Measurements from ENCODE around the gene HTRA3. TPM values are rescaled to one million over a fixed set of nuclear protein-coding genes. Genes with fewer than 3 reads are reported as not detected.

The HTRA3 gene
- total RNA-seq, 1 experiment from 2014 or later = 2.8 TPM

DNA sequence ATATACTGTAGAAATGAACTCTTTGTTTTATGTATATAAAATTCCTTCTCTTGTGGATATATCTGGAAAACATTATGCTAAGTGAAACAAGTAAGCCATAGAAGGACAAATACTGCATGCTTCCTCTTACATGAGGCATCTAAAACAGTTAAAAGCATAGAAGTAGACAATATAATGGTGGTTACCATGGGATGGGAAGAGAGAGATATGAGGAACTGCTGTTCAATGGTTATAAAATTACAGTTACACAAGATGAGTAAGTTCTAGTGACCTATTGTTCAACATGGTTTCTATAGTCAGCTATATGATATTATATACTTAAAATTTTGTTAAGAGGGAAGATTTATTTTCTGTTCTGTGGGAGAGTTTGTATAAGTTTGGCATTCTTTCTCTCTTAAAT, 43.4 kb downstream of the HTRA3 start:
- no peaks in the 10 kb centered on the region for H4K20me1 ChIP-seq (ENCODE audit: low read length)
- no peak for ATAC-seq
- H3K36me3 ChIP-seq (ENCODE audit: low read depth, low read length) = no peaks in the 10 kb centered on the region
- POLR2A ChIA-PET (ENCODE audit: unreplicated experiment) = no interaction called here
- TF ChIP-seq, protein P1, sequence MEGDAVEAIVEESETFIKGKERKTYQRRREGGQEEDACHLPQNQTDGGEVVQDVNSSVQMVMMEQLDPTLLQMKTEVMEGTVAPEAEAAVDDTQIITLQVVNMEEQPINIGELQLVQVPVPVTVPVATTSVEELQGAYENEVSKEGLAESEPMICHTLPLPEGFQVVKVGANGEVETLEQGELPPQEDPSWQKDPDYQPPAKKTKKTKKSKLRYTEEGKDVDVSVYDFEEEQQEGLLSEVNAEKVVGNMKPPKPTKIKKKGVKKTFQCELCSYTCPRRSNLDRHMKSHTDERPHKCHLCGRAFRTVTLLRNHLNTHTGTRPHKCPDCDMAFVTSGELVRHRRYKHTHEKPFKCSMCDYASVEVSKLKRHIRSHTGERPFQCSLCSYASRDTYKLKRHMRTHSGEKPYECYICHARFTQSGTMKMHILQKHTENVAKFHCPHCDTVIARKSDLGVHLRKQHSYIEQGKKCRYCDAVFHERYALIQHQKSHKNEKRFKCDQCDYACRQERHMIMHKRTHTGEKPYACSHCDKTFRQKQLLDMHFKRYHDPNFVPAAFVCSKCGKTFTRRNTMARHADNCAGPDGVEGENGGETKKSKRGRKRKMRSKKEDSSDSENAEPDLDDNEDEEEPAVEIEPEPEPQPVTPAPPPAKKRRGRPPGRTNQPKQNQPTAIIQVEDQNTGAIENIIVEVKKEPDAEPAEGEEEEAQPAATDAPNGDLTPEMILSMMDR (conservative IDR thresholded peaks at IDR 0.05; ENCODE audit: low read depth, low read length) = no peak
- TF ChIP-seq EZH2 (IDR thresholded peaks at IDR 0.05; ENCODE audit: low read length, unreplicated experiment) = no peak
- no peak for TF ChIP-seq EZH2phosphoT487 (IDR thresholded peaks at IDR 0.05; ENCODE audit: borderline replicate concordance, low read length)
- H3K27ac ChIP-seq (ENCODE audit: low read length) = no peak overlapping the region
- no peaks in the 10 kb centered on the region for H3K9me2 ChIP-seq (replicated peaks; ENCODE audit: low read length)
- no peaks in the 10 kb centered on the region for H3K9me3 ChIP-seq (ENCODE audit: low read length)
- BruUV-seq (replicated peaks) = no TSS peak
- no peak overlapping the region for H3K4me3 ChIP-seq (ENCODE audit: low read length)
- intact Hi-C loops (cut with micrococcal nuclease) = no loop called here
- no peak for DNase-seq
- H3F3A ChIP-seq (ENCODE audit: low read length, unreplicated experiment) = no peaks in the 10 kb centered on the region
- no peaks in the 10 kb centered on the region for H3K27me3 ChIP-seq (ENCODE audit: low read length)
- CTCF ChIA-PET = no interaction called here
- peaks cover 16% of the 10 kb centered on the region for H3K4me1 ChIP-seq (ENCODE audit: insufficient read depth, low read length)
- H3K4me2 ChIP-seq (ENCODE audit: low read length) = no peak overlapping the region
- H3K9ac ChIP-seq (ENCODE audit: low read length) = no peak overlapping the region
- no peaks in the 10 kb centered on the region for H3K79me2 ChIP-seq (ENCODE audit: low read length)
- no peak overlapping the region for H2AFZ ChIP-seq (ENCODE audit: low read length)

DNA sequence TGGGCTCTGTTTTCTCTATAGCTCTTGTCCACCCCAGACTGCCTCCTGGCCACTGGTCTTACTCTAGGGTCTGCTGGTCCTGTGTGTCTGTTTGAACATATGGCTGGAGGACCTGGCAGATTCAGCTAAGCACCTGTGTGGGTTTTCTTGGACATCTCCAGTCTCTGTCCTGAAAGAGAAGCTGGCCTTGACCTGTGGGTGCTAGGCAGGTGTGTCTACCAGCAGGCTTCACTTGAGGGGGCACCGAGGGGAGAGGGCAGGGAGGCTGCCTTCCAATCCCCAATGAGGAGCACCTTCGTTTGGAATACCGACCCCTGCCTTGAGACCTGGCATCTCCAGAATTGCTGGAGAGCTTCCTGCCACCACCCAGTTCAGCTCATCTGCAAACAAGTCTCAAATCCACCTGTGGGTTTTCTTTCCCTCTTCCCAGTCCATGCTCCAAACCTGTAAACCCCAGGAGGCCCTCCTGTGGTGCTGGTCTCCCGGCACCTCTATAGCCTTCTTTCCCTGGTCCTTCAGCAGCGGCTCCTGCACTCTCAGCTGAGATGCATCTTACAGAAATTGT, 45.2 kb downstream of the HTRA3 start:
- Histone ChIP-seq H3K27me3 (ENCODE audit: low read length) (no peaks in the 10 kb centered on the region), H3K27ac (ENCODE audit: low read length) (no peak overlapping the region), H3K4me1 (ENCODE audit: insufficient read depth, low read length) (peaks cover 16% of the 10 kb centered on the region), H3K4me3 (ENCODE audit: low read length) (no peak overlapping the region), H3F3A (ENCODE audit: low read length, unreplicated experiment) (no peaks in the 10 kb centered on the region), H3K36me3 (ENCODE audit: low read depth, low read length) (no peaks in the 10 kb centered on the region), H3K9me3 (ENCODE audit: low read length) (no peaks in the 10 kb centered on the region), H3K9me2 (replicated peaks; ENCODE audit: low read length) (no peaks in the 10 kb centered on the region), H3K79me2 (ENCODE audit: low read length) (no peaks in the 10 kb centered on the region), H4K20me1 (ENCODE audit: low read length) (no peaks in the 10 kb centered on the region), H3K4me2 (ENCODE audit: low read length) (no peak overlapping the region), H2AFZ (ENCODE audit: low read length) (no peak overlapping the region), H3K9ac (ENCODE audit: low read length) (no peak overlapping the region)
- intact Hi-C loops (cut with micrococcal nuclease) = no loop called here
- POLR2A ChIA-PET (ENCODE audit: unreplicated experiment) = interaction anchor here (0.6 kb wide), 1 partner anchor 79 kb away, joined by 4 read pairs; no protein-coding TSS in a partner anchor
- TF ChIP-seq EZH2 (IDR thresholded peaks at IDR 0.05; ENCODE audit: low read length, unreplicated experiment) (no peak), EZH2phosphoT487 (IDR thresholded peaks at IDR 0.05; ENCODE audit: borderline replicate concordance, low read length) (no peak)
- TF ChIP-seq, protein P1 (conservative IDR thresholded peaks at IDR 0.05; ENCODE audit: low read depth, low read length) = no peak
- DNase-seq (no peak), ATAC-seq (no peak)
- no TSS peak for BruUV-seq (replicated peaks)
- CTCF ChIA-PET = no interaction called here

DNA sequence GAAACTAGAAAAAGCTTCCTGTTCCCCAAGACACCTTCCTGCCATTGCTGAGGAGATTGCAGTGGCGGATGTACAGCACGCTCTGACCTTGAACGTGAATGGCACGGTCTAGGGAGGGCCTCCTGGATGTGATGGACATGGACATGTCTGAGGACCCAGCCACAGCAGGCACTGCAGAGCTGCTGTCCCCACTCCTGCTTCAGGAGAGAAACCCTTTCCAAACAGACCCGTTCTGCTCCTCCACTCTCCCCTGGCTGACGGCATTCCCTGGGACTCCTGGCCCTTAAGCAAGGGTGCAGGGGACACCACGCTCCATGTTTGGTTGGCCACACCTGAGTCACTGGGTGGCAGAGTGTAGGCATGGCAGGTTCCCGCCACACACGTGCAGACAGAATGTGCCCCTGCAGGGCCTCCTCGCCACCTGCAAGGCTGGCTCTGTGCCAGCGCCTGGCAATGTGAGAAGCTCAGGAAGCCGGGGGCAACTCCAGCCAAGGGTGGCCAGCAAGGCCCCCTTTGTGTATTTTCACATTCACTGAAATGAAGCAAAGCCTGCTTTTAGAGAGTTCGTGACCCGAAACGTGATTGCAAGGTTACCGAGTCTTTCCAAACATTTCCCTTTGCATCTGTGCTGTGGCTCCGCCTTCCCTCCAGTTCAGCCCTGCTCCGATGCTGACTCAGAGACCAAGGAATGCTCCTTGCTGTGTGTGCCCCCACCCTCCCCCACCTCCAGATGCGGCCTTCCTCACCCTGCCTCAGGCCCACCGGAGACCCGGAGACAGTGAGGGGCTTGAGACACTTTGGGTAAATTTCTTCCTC, 46.1 kb downstream of the HTRA3 start:
- Histone ChIP-seq H3K9ac (ENCODE audit: low read length) (no peak overlapping the region), H3K79me2 (ENCODE audit: low read length) (no peaks in the 10 kb centered on the region), H3K27ac (ENCODE audit: low read length) (no peak overlapping the region), H3K4me3 (ENCODE audit: low read length) (peak overlapping the region; percentile 42; the same call in 1 of the 2 replicates), H3F3A (ENCODE audit: low read length, unreplicated experiment) (no peaks in the 10 kb centered on the region), H3K4me1 (ENCODE audit: insufficient read depth, low read length) (peaks cover 16% of the 10 kb centered on the region), H3K4me2 (ENCODE audit: low read length) (peak overlapping the region; percentile 77), H2AFZ (ENCODE audit: low read length) (peak overlapping the region; percentile 65), H4K20me1 (ENCODE audit: low read length) (no peaks in the 10 kb centered on the region), H3K9me2 (replicated peaks; ENCODE audit: low read length) (no peaks in the 10 kb centered on the region), H3K36me3 (ENCODE audit: low read depth, low read length) (no peaks in the 10 kb centered on the region), H3K27me3 (ENCODE audit: low read length) (no peaks in the 10 kb centered on the region), H3K9me3 (ENCODE audit: low read length) (no peaks in the 10 kb centered on the region)
- intact Hi-C loops (cut with micrococcal nuclease) = no loop called here
- peak; percentile 97 for ATAC-seq
- no peak for TF ChIP-seq EZH2 (IDR thresholded peaks at IDR 0.05; ENCODE audit: low read length, unreplicated experiment)
- TF ChIP-seq, protein P1 (conservative IDR thresholded peaks at IDR 0.05; ENCODE audit: low read depth, low read length) = no peak
- no peak for TF ChIP-seq EZH2phosphoT487 (IDR thresholded peaks at IDR 0.05; ENCODE audit: borderline replicate concordance, low read length)
- BruUV-seq (replicated peaks) = no TSS peak
- POLR2A ChIA-PET (ENCODE audit: unreplicated experiment) = no interaction called here
- DNase-seq = peak; percentile 80
- CTCF ChIA-PET = no interaction called here
